ENCODE measurements around the gene TNPO1. TPM values are rescaled to one million over a fixed set of nuclear protein-coding genes. Genes with fewer than 3 reads are reported as not detected.
A peak's percentile ranks its signal among the peaks of the same experiment; 100 is the strongest.

The TNPO1 gene
- total and polyA plus RNA-seq, 10 of the 15 experiments (the other 5 are each of a cell fraction or from before 2014, with no cell fraction given), result 18.1 to 123 (median 79.2) TPM

- TF ChIP-seq ELK1 (IDR thresholded peaks at IDR 0.05; ENCODE audit: low read depth, low read length) (no peak), PAX5 (IDR thresholded peaks at IDR 0.05; ENCODE audit: borderline replicate concordance, low read depth, low read length) (0 out of 2 replicates have a peak, but pooled peaks have one; percentile 7), CEBPB (IDR thresholded peaks at IDR 0.05; ENCODE audit: borderline replicate concordance in 1 of 2, low read depth in 2 of 2, low read length in 2 of 2) (no peak), PRDM15 (CRISPR knock-in tag; IDR thresholded peaks at IDR 0.05) (no peak), JUNB (IDR thresholded peaks at IDR 0.05) (no peak), ASH2L (IDR thresholded peaks at IDR 0.05; ENCODE audit: borderline replicate concordance, low read depth) (no peak), HDGF (IDR thresholded peaks at IDR 0.05) (no peak), IRF5 (IDR thresholded peaks at IDR 0.05; ENCODE audit: borderline replicate concordance) (no peak), USF1 (IDR thresholded peaks at IDR 0.05; ENCODE audit: borderline replicate concordance, extremely low read length, insufficient read depth, low read depth, low read length) (no peak), CUX1 (IDR thresholded peaks at IDR 0.05; ENCODE audit: insufficient replicate concordance, low read depth, low read length) (no peak), TCF7 (IDR thresholded peaks at IDR 0.05; ENCODE audit: borderline replicate concordance) (no peak), YBX1 (IDR thresholded peaks at IDR 0.05) (no peak)
- TF ChIP-seq, protein P1, sequence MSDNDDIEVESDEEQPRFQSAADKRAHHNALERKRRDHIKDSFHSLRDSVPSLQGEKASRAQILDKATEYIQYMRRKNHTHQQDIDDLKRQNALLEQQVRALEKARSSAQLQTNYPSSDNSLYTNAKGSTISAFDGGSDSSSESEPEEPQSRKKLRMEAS (IDR thresholded peaks at IDR 0.05; ENCODE audit: low read depth, low read length), result peak; percentile 62
Measured at GRCh38 chr5:72955768-72956323, 139.4 kb downstream of the TNPO1 start, which contains the start of gene FCHO2 (continued).

Measured in GM12878 (cell line).